HG02678 (cell line): ENCODE data around the gene GAD2.

Experiments
- ATAC-seq: cut with Tn5 transposase; IDR thresholded peaks from one replicate; pipeline ENCODE4 v1.9.1; 2021; ENCODE audit warnings: mild to moderate bottlenecking, moderate library complexity; ENCODE audit not compliant: unreplicated experiment

Gene GAD2

DNA sequence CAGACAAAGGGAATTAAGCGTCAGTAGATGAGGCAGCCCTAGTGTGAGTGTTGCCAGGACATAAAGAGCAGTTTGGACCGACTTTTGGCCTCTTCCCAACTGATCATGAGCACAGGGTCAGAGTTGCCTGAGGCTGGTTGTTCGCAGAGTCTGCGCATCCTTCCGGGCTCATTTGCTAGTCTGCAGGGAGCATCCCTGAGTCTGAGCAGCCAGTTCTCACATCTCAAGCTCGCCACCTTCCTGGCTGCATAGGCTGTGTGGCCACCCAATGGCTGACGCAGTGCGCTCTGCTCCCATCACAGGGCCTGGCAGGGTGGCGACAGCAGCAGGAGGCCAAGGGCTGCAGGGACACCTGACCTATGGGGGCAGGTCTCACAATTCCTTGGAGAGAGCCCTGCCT is 5.0 kb downstream of the GAD2 start:
- no peak for ATAC-seq

DNA sequence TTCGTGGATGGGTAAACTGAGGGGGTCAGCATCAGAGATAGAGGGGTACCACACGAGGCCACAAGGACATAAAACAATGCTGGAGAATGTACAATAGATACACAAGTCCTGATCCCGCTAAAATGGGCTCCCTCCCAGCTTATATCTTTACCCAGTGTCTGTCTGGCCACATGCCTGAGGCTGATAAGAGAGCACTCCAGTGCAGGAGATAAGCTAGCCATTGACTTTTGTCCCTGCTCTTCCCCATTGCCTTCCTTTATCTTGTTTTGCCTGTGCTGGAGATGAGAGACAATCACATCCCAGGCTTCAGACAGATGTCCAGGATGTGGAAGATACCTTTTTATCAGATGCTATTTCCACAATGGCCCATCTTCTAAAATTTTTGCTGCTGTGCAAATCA is 6.0 kb downstream of the GAD2 start:
- ATAC-seq, result no peak

DNA sequence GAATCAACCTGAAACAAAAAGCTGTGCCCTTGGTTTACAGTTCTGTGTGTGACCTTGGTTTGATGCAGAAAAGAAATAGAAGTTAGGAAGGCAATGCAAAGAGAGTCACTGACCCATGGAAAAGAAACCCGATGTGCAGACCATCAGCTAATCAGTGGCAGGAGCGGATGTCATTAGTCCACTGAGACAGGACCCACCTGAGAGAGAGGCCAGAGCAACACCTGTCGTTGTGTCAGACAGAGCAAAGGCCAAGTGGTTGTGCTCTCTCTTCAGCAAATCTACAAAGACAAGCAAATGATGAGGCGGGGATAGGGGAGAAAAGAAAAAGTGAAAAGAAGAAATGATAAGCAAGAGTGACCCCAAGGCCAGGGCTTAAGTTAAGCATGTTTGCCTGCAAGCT is 8.7 kb downstream of the GAD2 start:
- no peak for ATAC-seq

DNA sequence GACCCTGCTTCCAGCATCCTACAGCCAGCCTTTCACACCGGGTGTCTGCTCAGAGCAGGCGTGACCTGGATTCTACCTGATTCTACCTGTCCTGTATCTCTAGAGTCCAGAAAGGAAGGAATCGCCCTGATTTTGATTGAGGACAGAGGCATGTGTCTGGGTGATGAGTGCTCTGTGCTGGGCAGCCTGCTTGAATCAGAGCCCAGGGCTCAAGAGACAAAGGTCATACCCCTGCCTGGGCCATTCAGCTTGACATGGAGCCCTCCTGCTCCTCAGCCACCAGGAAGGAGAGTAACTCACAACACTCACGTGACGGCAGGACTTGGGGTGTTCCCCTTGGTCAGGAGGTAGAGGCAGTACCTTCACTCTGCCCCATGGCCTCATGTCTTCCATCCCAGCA is 11.2 kb downstream of the GAD2 start:
- ATAC-seq, result no peak

DNA sequence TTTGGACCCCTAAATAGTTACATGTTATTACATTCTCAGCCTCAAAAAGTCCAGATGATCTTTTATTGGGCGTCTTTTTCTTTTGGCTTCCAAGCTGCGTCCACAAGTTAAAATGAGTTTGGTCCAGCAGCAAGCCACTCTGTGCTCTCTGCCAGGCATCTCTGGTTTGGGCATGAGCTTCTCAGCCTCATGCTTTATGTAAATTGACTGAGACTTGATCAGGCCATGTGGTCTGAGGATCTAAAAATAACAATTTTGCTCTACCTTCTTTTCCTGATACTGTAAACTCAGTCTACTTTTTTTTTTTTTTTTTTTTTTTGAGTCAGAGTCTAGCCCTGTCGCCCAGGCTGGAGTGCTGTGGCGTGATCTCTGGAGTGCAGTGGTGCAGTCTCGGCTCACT is 15.6 kb downstream of the GAD2 start:
- no peak for ATAC-seq

DNA sequence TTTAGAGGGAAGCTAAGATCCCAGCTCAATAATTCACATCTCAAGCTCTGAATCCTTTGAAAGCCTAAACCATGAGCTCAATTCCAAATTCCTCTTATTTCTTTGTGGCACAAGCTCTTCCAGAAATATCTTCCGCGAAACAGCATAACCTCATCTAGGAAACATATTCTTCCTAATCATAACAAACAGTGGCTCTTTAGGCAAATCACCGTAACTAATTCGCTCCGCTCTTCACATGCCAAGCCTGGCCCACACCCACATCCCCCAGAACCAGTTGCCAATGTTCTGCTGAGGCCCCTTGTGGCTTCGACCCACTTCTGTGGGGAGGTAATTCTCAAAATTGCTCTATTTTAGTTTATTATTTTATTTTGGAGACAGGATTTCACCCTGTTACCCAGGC is 19.2 kb downstream of the GAD2 start:
- no peak for ATAC-seq

DNA sequence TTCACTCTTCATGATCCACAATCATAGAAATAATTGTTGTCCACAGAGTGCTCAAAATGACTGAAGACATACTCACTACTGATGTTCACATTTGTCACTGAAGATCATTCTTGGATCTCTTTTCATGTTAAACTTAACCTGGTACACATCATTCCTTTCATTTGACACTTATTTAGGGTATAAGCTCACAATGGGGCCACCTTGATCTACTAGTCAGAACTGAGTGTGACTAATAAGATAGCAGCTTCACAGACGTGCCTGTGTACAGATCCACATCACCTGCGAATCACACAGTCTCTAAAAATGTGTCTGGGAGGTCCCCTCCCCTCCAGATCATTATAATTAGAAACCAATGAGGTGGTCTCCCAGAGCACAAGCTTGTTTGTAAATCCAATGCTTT is 21.8 kb downstream of the GAD2 start:
- no peak for ATAC-seq

DNA sequence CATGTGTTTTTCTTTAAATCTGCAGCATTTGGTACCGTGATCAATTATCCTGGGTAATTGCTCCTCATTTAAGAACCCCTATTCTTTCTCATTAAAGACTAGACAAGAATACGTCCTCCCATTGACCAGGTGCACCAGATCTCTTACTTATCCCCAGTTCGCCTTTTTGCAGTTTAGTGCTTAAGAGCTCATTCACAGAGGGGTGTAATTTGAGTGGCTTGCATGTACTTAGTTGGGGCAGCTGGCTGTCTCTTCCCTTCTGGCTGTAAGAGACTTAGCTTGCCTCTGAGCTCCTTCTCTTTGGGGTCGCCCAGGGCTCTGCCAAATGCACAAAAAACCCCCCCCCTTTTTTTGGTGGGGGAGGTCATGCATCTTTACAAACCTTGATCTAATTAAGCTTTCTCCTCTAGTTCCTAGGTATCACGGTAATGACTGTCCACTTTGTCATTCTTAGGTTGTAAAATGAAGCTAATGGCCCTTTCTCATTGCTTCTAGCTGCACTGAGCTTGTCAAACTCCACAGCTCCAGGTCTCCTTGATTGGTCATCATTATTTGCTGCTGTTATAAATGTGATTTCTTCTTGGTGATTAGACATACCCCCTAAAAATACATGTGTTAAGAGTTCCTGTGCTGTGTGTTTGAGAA is 26.3 kb downstream of the GAD2 start:
- no peak for ATAC-seq

DNA sequence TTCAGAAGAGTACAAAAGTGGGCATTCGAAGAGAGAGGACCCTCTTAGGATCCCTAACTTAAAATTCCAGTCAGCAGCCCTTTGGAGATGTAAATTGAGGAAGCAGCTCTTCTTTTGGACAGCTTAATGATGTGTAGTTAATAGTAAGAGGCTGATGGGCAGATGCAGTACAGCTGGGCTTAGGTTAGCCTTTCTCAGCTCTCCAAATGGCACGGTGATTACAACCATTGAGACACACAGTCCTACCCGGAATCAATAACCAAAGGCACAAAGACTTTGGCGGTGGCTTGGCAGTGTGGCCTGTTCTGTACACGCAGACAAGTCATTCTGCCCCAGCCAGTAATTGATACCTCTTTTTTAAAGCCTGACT is 26.8 kb downstream of the GAD2 start:
- no peak for ATAC-seq

DNA sequence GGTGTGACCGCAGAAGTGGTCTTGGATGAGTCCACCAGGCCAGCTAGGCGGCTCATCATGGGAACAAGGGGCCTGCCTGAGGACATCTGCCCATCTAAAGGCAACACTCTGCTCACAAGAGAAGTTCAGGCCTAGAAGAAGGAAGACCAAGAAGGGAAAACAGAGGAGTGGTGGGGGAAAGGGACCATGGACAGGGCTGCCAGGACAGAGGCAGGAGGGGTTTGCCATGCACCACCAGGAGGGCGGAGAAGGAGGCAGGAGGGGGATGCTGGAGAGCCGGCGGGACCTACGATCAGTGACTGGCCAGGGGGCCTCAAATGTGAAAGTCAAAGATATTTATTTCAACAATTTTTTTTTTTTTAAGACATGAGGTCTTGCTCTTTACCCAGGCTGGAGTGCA is 33.1 kb downstream of the GAD2 start:
- ATAC-seq, result no peak

DNA sequence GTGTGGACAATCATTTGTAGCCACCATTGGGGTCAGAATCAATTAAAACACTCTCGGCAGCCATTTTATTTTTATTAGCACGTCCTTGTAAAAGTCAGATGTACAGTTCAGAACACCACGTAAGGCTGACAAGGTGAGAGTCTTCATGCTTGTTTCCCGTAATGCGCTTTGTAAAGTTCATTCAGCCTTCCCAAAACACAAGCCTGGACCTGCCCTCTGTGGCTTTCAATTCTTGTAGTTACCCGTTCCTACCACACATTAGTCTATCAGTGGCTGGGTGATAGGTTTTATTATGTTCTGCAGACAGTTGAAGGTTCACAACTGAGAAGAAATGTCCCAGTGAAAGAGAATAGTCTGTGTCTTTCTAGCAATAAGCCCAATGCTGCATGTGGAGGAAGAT is 35.4 kb downstream of the GAD2 start:
- ATAC-seq, result no peak

DNA sequence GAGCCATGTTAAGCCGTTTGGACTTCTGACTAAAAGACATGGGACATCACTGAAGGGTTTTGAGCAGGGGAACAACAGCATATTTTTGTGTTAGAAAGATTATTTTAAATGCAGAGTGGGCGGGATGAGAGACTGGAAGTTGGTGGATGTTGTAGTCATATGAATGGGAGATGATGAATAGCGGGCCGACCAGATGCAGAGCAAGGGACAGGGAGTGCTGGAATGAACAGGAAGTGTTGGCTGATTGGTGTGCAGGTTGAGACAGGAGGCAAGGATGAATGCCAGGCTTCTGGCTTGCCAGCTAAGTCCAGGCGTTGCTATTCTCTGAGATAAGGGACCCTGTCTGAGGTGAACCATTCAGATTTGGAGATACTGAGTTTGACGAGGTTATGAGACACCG is 38.0 kb downstream of the GAD2 start:
- no peak for ATAC-seq

DNA sequence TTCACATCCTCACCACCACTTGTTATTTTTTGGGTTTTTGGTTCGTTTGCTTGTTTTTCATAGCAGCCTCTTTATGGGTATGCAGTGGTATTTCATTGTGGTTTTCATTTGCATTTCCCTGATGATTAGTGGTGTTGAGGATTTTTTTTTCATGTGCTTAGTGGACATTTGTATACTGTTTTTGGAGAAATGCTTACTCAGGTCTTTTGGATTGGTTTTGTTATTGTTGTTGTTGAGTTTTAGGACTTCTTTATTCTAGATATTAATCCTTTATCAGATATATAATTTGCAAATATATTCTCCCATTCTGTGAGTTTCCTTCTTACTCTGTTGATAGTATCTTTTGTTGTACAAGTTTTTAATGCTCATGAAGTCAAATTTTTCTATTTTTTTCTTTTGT is 42.8 kb downstream of the GAD2 start:
- ATAC-seq, result no peak

DNA sequence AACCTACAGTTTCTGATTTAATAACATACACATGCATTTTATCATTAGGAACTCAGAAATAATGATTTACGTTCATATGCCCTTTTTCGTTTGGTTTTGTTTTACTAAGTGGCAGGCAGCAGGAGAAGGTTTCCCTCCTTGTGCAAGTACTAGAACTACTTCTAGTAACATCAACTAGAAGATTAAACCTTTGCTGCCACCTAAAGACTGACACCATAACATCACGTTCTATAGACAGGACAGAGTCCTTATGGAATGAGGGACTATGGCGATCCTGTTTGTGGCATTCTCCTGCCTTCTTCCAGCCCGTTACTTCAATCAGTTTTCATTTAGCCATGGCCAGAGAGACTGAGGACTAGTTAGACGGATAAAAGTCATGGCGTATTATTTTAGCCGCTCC is 53.2 kb downstream of the GAD2 start:
- ATAC-seq, result no peak

DNA sequence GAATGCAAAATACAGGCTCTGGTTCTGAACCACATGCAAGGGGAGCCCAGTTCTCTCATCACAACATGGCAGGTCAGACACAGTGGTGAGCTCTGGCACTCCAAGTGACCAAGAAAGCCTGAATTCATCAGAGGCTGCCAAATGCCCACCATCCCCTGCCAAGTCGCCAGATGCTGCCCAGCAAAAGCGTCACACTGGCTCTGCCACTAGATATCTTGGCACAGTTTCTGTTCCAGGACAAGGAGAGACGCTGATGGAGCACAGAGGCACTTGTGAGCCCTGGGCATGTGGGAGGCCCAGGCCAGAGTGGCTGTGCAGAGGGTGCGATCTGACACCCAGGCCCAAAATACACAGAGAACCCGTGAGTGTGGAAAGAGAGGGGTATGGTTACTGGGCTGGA is 57.8 kb downstream of the GAD2 start:
- no peak for ATAC-seq

DNA sequence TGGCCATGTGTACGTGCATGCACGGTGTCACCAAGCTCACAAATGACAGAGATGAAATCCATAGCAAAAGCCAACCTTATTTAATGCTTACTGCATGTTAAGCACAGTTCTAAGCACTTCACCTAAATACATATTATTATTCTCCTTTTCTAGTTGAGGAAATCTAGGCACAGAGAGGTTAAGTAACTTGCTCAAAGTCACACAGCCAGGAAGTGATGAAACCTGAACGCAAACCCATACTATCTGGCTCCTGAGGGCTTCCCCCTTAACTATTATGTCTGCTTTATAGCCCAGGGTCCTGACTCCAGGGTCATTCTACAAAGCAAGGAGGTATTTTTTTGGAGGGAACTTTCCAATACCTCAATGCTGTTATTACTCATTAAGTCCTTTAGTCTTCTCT is 61.7 kb downstream of the GAD2 start:
- ATAC-seq, result no peak

DNA sequence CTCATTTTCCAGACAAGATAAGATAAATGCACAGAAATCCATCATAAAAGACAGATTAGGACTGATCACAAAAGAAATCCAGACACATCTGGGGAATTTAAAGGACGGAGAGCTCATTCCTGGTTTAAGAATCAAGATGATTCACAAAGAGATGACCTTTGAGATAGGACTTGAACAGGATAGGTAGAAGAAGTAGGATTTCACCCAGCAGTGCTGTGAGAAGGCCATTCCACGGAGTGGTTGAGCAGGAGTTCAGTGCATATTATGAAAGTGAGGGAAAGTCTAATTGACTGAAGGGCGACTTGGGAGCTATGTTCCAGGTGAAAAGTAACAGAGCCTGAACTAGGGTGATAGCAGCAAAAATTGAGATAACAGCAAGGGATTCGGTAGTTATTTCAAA is 73.7 kb downstream of the GAD2 start:
- ATAC-seq, result no peak

DNA sequence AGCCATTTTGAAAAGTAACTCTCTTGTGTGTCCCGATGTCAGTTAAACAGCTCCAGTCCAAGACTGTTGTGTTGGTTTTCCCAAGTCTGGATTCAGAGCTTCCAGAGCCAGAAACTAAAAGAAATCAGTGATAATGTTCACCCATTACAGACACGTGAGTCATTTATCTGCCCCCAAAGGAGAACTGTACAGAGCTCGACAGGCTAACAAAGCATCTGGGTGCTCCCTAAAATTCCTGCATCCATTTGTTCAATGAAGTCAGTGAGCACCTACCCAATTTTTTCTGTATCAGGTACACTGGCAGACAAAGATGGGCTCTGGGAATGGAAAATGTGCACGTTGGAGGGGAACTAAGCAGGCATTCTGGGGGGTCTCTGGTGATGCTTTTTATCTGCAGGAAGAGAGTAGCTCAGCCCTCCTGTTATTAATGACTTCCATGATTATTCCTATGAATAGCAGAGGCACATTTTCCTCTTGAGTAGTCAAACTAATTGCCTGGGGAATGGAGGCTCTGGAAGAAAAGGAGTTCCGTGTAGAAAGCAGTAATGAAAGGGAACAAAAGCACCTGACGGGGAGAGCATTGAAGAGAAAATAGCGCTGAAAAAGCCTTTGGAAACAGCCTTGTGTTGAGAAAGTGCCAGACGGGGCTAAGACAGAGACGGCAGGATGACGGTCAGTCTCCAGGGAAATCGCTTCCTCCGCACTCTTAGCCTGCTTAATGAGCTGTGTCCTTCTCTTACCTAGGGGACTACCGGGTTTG is 75.3 kb downstream of the GAD2 start:
- no peak for ATAC-seq

DNA sequence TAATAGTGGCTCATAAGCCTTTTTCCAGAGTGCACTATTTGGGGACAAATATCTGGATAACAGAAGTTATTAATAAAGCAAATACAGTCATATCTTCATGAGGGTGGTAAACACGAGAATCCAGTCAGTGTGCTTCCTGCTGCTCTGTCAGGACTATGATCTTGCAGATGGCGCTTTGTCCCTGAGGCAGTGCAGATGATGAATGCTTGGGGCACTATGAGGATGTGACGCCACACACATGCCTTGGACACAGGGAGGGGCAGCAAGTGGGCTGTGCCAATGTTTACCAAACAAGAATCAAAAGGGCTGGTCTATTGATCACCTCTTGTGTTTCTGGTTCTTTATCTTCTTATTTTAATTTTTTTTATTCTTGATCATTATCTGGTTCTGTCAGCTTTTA is 79.8 kb downstream of the GAD2 start:
- ATAC-seq, result no peak

DNA sequence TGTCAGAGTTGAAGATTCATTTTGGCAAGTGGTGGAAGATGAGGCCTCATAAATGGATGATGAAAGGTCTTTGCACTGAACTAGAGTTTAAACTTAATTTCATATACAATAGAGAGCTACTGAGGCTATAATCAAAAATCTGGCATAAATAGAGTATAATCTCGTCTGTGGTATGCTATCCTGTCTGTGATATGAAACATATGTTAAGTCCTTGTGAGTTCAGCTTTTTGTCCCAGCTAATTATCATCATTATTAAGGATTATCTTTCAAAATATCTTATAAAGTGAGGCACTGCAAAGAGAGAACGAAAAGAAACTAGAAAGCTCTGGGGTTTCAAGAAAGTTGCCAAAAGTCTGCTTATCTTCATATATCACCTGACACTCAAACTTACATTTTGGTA is 83.4 kb downstream of the GAD2 start:
- no peak for ATAC-seq

DNA sequence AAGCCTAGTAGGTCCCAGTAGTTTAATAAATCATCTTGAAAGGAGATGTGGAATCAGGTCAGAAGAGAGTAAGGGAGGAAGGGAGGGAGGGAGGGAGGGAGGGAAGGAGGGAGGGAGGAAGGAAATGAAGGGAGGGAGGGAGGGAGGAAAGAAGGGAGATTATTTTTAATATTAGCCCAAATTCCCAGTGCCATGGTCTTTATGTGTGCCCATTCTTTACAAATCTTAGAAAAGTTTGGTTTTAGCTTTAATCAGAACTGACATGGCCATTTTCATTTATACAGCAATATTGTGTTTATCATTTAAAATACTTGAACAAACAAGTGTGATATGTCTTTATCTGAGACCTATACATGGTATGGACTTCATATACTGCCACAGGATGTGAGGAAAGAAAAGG is 86.8 kb downstream of the GAD2 start:
- no peak for ATAC-seq

DNA sequence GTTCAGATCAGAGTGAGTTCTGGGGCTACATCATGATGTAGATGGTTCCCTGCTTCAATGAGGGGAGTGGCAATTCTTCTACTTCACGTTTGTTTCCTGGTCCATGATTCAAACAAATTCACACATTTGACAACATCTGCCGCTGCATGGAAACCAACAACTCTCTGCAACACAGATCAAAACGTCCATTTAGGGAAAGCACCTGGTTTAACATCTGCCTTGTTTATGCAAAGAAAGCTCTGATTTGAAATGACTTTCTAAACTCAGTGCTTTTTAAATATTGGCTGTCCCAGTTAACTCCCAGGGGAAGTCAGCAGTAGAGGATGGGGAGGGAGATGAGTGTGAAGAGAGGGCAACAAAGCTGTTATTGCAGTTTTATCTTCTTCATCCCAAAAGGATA is 93.8 kb downstream of the GAD2 start:
- ATAC-seq, result peak; percentile 50

DNA sequence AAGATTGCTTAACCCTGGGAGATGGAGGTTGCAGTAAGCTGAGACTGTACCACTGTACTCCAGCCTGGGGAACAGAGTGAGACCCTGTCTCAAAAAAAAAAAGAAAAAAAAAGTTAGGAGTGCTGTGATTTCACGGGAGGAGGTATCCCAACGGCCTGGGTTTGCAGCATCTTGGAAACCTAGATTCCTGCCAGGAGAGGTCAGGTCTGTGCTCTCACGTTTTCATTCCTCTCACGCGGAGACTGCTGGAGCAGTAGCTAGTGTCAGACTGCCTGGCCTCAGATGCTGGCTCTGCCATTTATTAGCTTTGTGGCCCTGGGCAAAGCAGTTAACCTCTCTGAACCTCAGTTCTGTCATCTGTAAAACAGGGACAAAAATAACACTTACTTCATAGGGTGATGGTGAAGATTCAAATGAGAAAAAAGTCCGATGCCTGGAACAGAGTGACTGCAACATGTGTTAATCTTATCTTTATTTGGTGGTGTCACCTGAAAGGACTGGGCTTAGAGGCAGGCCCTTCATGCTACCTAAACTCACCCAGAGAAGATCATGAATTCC is 94.9 kb downstream of the GAD2 start:
- no peak for ATAC-seq
